Breast epithelium (tissue), 4 donors: Measurements from ENCODE around the gene PKN3. TPM values are rescaled to one million over a fixed set of nuclear protein-coding genes. Genes with fewer than 3 reads are reported as not detected.

Experiments
- DNase-seq, 2 donors: peaks; one replicate each; pipeline ENCODE4 v3.0.0-alpha.2; 2019; ENCODE audit warnings: low spot score in 2 of 2
- H3K27ac ChIP-seq, 2 donors: fragments of 200-600 bp; sonication (generic) in 1 of 2; one replicate each; pipeline ENCODE4 v1.5.1; 2016 to 2019; ENCODE audit warnings: mild to moderate bottlenecking in 1 of 2
- H3K27me3 ChIP-seq, 2 donors: fragments of 200-600 bp; sonication (generic) in 1 of 2; one replicate each; pipeline versions ENCODE4 v1.5.1 to v1.6.0; 2017 to 2019; ENCODE audit warnings: control low read depth in 1 of 2, mild to moderate bottlenecking in 1 of 2
- H3K36me3 ChIP-seq: fragments of 200-600 bp; one replicate; pipeline ENCODE4 v1.5.1; 2019
- H3K4me1 ChIP-seq, 2 donors: fragments of 200-600 bp; sonication (generic); one replicate each; pipeline ENCODE4 v1.5.1; 2016 to 2019; ENCODE audit warnings: control low read depth in 1 of 2
- H3K4me3 ChIP-seq, 3 donors: fragments of 200-600 bp; sonication (generic); 1 replicate in 2 of 3; 2 replicates in 1 of 3; pipeline ENCODE4 v1.5.1; 2016 to 2019; ENCODE audit warnings: mild to moderate bottlenecking in 3 of 3, moderate library complexity in 2 of 3
- H3K9me3 ChIP-seq, 2 donors: fragments of 200-600 bp; sonication (generic) in 1 of 2; one replicate each; pipeline ENCODE4 v1.5.1; 2016 to 2019; ENCODE audit warnings: control low read depth in 1 of 2
- CTCF ChIP-seq, 3 donors: fragments of 450-650 bp; IDR thresholded peaks; one replicate each; pipeline ENCODE4 v1.5.1; 2016 to 2017; ENCODE audit warnings: antibody characterized with exemption in 3 of 3, mild to moderate bottlenecking in 3 of 3, moderate library complexity in 3 of 3
- POLR2A ChIP-seq: fragments of 450-650 bp; IDR thresholded peaks from one replicate; pipeline ENCODE4 v1.6.1; 2016; ENCODE audit warnings: antibody characterized with exemption, mild to moderate bottlenecking, moderate library complexity
- POLR2AphosphoS5 ChIP-seq, 3 donors: sonication (generic); formaldehyde crosslinking; IDR thresholded peaks; one replicate each; pipeline ENCODE4 v1.6.1; 2017; ENCODE audit warnings: antibody characterized with exemption in 3 of 3
- intact Hi-C: fragments of 100-400 bp; cut with DNase I; formaldehyde crosslinking; loops from one replicate; pipeline ENCODE4 v1.15.1; 2023; ENCODE audit warnings: low total_unique reads
- total RNA-seq, 3 donors: library from RNA; depleted of rRNA; stranded (reverse); fragments of >200 nt; gene quantifications; one replicate each; pipeline ENCODE4 v1.1.0, GENCODE V29; 2016

The PKN3 gene
- total RNA-seq, 3 donors from 2014 or later: 2.6 to 8.5 (median 7.0) TPM

- TF ChIP-seq POLR2A (no peak), CTCF (IDR thresholded peaks at IDR 0.05) (no peak), POLR2AphosphoS5 (IDR thresholded peaks at IDR 0.05) (no peak)
- intact Hi-C loops: no loop called here
- DNase-seq: no peak
Observed at GRCh38 chr9:128727640-128728248, 25.4 kb downstream of the PKN3 start.

GRCh38 chr9:128728298-128728697, 26.0 kb downstream of the PKN3 start:
- Histone ChIP-seq H3K36me3 (no peaks in the 10 kb centered on the region), H3K4me3 (no peak overlapping the region), H3K9me3 (no peaks in the 10 kb centered on the region), H3K27ac (no peak overlapping the region), H3K27me3 (no peaks in the 10 kb centered on the region), H3K4me1 (peaks cover 0 to 6% of the 10 kb centered on the region in 2 donors)
- no peak for DNase-seq
- no peak for TF ChIP-seq CTCF (IDR thresholded peaks at IDR 0.05)
- TF ChIP-seq POLR2A: no peak
- no peak for TF ChIP-seq POLR2AphosphoS5 (IDR thresholded peaks at IDR 0.05)
- intact Hi-C loops: no loop called here

More at GRCh38 chr9:128727640-128728248, 25.4 kb downstream of the PKN3 start:
- no peaks in the 10 kb centered on the region for H3K9me3 ChIP-seq
- H3K36me3 ChIP-seq: no peaks in the 10 kb centered on the region
- no peak overlapping the region for H3K4me3 ChIP-seq
- H3K27me3 ChIP-seq: no peaks in the 10 kb centered on the region
- no peak overlapping the region for H3K27ac ChIP-seq
- H3K4me1 ChIP-seq: peaks cover 0 to 9% of the 10 kb centered on the region in 2 donors

GRCh38 chr9:128729302-128729701, 27.0 kb downstream of the PKN3 start:
- Histone ChIP-seq H3K4me3 (no peak overlapping the region), H3K27me3 (no peaks in the 10 kb centered on the region), H3K36me3 (no peaks in the 10 kb centered on the region), H3K27ac (no peak overlapping the region), H3K9me3 (no peaks in the 10 kb centered on the region), H3K4me1 (peaks cover 0 to 5% of the 10 kb centered on the region in 2 donors)
- intact Hi-C loops: no loop called here
- no peak for DNase-seq
- TF ChIP-seq CTCF (IDR thresholded peaks at IDR 0.05) (no peak), POLR2AphosphoS5 (IDR thresholded peaks at IDR 0.05) (no peak), POLR2A (no peak)

GRCh38 chr9:128729766-128730517, 27.6 kb downstream of the PKN3 start:
- Histone ChIP-seq H3K27ac (no peak overlapping the region), H3K27me3 (no peaks in the 10 kb centered on the region), H3K36me3 (no peaks in the 10 kb centered on the region), H3K9me3 (no peaks in the 10 kb centered on the region), H3K4me1 (no peaks in the 10 kb centered on the region), H3K4me3 (no peak overlapping the region)
- no peak for DNase-seq
- intact Hi-C loops: no loop called here
- no peak for TF ChIP-seq POLR2A
- TF ChIP-seq CTCF (IDR thresholded peaks at IDR 0.05): no peak
- no peak for TF ChIP-seq POLR2AphosphoS5 (IDR thresholded peaks at IDR 0.05)

- DNase-seq: no peak
- intact Hi-C loops: no loop called here
Observed at GRCh38 chr9:128731093-128731492, 28.8 kb downstream of the PKN3 start.

More at GRCh38 chr9:128731093-128731492, 28.8 kb downstream of the PKN3 start:
- no peaks in the 10 kb centered on the region for H3K36me3 ChIP-seq
- TF ChIP-seq POLR2A (no peak), POLR2AphosphoS5 (IDR thresholded peaks at IDR 0.05) (no peak), CTCF (IDR thresholded peaks at IDR 0.05) (no peak)
- H3K4me1 ChIP-seq: no peaks in the 10 kb centered on the region
- H3K27ac ChIP-seq: no peak overlapping the region
- H3K4me3 ChIP-seq: no peak overlapping the region
- no peaks in the 10 kb centered on the region for H3K27me3 ChIP-seq
- H3K9me3 ChIP-seq: no peaks in the 10 kb centered on the region
